A549 (cell line): Measurements from ENCODE around the gene ATP10A. TPM values are rescaled to one million over a fixed set of nuclear protein-coding genes. Genes with fewer than 3 reads are reported as not detected.

Experiments used
- ATAC-seq, 2 experiments: fragments of 200-7000 bp in 1 of 2; fragments of >200 bp in 1 of 2; cut with Nextera tagmentation in 1 of 2; cut with Tn5 transposase in 1 of 2; 3 replicates each; pipeline versions ENCODE4 v1.8.0 to v1.9.1; 2018 to 2020; ENCODE audit warnings: mild to moderate bottlenecking in 1 of 2, moderate library complexity in 1 of 2
- CTCF ChIA-PET: fragments of 300-600 bp; sonication (Branson Sonifier 250); formaldehyde crosslinking; extraction: SDS; loops from one replicate; lab custom pipeline; 2021; ENCODE audit warnings: antibody characterized with exemption, inconsistent platforms; lab: Yijun Ruan, JAX
- POLR2A ChIA-PET: fragments of 350-600 bp; formaldehyde crosslinking; extraction: SDS; loops from one replicate; lab custom pipeline; 2021; ENCODE audit warnings: antibody characterized with exemption, inconsistent platforms; lab: Yijun Ruan, JAX
- DNase-seq, 2 experiments: peaks; one replicate each; pipeline versions ENCODE4 v3.0.0 to v3.0.0-alpha.2; 2011 to 2016; ENCODE audit warnings: low read depth in 1 of 2, low spot score in 1 of 2
- FAIRE-seq: peaks from 2 replicates; lab custom pipeline; 2011; peaks lifted over from hg19 to GRCh38; lab: Jason Lieb, UNC
- H3K27ac ChIP-seq, 2 experiments: fragments of >200 bp; sonication (Bioruptor Twin); formaldehyde crosslinking; 3 replicates each; pipeline ENCODE4 v1.5.1; 2016 to 2017
- H3K4me1 ChIP-seq: fragments of >200 bp; sonication (Bioruptor Twin); formaldehyde crosslinking; 3 replicates; pipeline ENCODE4 v1.6.1; 2016
- H3K4me2 ChIP-seq: fragments of >200 bp; sonication (Bioruptor Twin); formaldehyde crosslinking; 3 replicates; pipeline ENCODE4 v1.6.1; 2016
- H3K4me3 ChIP-seq: fragments of >200 bp; sonication (Bioruptor Twin); formaldehyde crosslinking; 3 replicates; pipeline ENCODE4 v1.5.1; 2016
- H3K9me3 ChIP-seq: fragments of >200 bp; sonication (Bioruptor Twin); formaldehyde crosslinking; 3 replicates; pipeline ENCODE4 v1.6.1; 2016
- BHLHE40 ChIP-seq: IDR thresholded peaks from 2 replicates; pipeline ENCODE4 v1.6.1; 2012; ENCODE audit warnings: low read depth, low read length, inconsistent platforms
- CTCF ChIP-seq: fragments of >200 bp; sonication (Bioruptor Twin); formaldehyde crosslinking; IDR thresholded peaks from 3 replicates; pipeline ENCODE4 v1.5.1; 2016
- EHMT2 ChIP-seq: fragments of 200-600 bp; sonication (generic); IDR thresholded peaks from 2 replicates; pipeline ENCODE4 v1.6.1; 2016; ENCODE audit warnings: antibody characterized with exemption, low read depth, mild to moderate bottlenecking, moderate library complexity
- FOSL2 ChIP-seq, 2 experiments: fragments of 450-650 bp in 1 of 2; fragments of >200 bp in 1 of 2; sonication (Bioruptor Twin) in 1 of 2; formaldehyde crosslinking; IDR thresholded peaks; 2 replicates each; pipeline versions ENCODE4 v1.5.0 to v1.6.1; 2016 to 2020; ENCODE audit warnings: mild to moderate bottlenecking in 1 of 2, moderate library complexity in 1 of 2
- FOXS1 ChIP-seq: fragments of 250-450 bp; sonication (Bioruptor Pico); IDR thresholded peaks from 2 replicates; pipeline ENCODE4 v1.5.0; 2020; ENCODE audit warnings: mild to moderate bottlenecking, moderate library complexity
- GATA3 ChIP-seq: IDR thresholded peaks from 2 replicates; pipeline ENCODE4 v1.6.1; 2012; ENCODE audit warnings: borderline replicate concordance
- HOXB13 ChIP-seq: fragments of 250-450 bp; sonication (Bioruptor Pico); IDR thresholded peaks from 2 replicates; pipeline ENCODE4 v1.5.0; 2020; ENCODE audit warnings: low read depth, mild to moderate bottlenecking, moderate library complexity
- HOXB5 ChIP-seq: fragments of 250-450 bp; sonication (Bioruptor Pico); IDR thresholded peaks from 2 replicates; pipeline ENCODE4 v1.5.0; 2020; ENCODE audit warnings: mild to moderate bottlenecking, moderate library complexity
- JUN ChIP-seq, 2 experiments: fragments of >200 bp; sonication (Bioruptor Twin); formaldehyde crosslinking; IDR thresholded peaks; 2 replicates in 1 of 2; 3 replicates in 1 of 2; pipeline ENCODE4 v1.6.1; 2016 to 2017
- KDM5A ChIP-seq: fragments of 200-600 bp; sonication (generic); IDR thresholded peaks from 2 replicates; pipeline ENCODE4 v1.6.1; 2016; ENCODE audit warnings: antibody characterized with exemption, mild to moderate bottlenecking
- MAFK ChIP-seq: fragments of 450-650 bp; IDR thresholded peaks from 2 replicates; pipeline ENCODE4 v1.6.1; 2014; ENCODE audit not compliant: partially characterized antibody
- PBX3 ChIP-seq: IDR thresholded peaks from 2 replicates; pipeline ENCODE4 v1.6.1; 2012
- PHF8 ChIP-seq: fragments of 200-600 bp; sonication (generic); IDR thresholded peaks from 2 replicates; pipeline ENCODE4 v1.6.1; 2016; ENCODE audit warnings: low read depth, mild to moderate bottlenecking, antibody characterized with exemption, moderate library complexity, borderline replicate concordance
- POLR2A ChIP-seq: IDR thresholded peaks from 2 replicates; pipeline ENCODE4 v1.6.1; 2012; ENCODE audit warnings: mild to moderate bottlenecking, low read length
- RAD21 ChIP-seq, 2 experiments: fragments of >200 bp in 1 of 2; sonication (Bioruptor Twin) in 1 of 2; formaldehyde crosslinking in 1 of 2; IDR thresholded peaks in 1 of 2; conservative IDR thresholded peaks in 1 of 2; 2 replicates in 1 of 2; 3 replicates in 1 of 2; pipeline ENCODE4 v1.6.1; 2012 to 2018; ENCODE audit warnings: inconsistent platforms in 1 of 2
- RARB ChIP-seq: fragments of 250-450 bp; sonication (Bioruptor Pico); IDR thresholded peaks from 2 replicates; pipeline ENCODE4 v1.8.0; 2021; ENCODE audit warnings: mild to moderate bottlenecking, moderate library complexity
- SMC3 ChIP-seq: fragments of >200 bp; sonication (Bioruptor Twin); formaldehyde crosslinking; IDR thresholded peaks from 3 replicates; pipeline ENCODE4 v1.6.1; 2018; ENCODE audit warnings: inconsistent platforms
- SREBF2 ChIP-seq: fragments of 450-650 bp; IDR thresholded peaks from 2 replicates; pipeline ENCODE4 v1.6.1; 2014; ENCODE audit warnings: mild to moderate bottlenecking, moderate library complexity
- WGBS: methylation state at CpG from one replicate; pipeline ENCODE4 v1.1.6; 2017; ENCODE audit errors: missing lambda C conversion rate; 5-methylcytosine and 5-hydroxymethylcytosine counted together
- polyA plus RNA-seq, 4 experiments: library from polyadenylated mRNA; depleted of rRNA in 3 of 4; stranded (reverse); fragments of >200 nt; fragmentation: RNase III in 1 of 4; extraction: RNeasy Plus Mini Kit Qiagen cat#74134 plus additional on column Dnase treatment in 1 of 4; gene quantifications; 2 replicates in 3 of 4; 3 replicates in 1 of 4; pipeline ENCODE4 v1.2.3, GENCODE V29; 2011 to 2017
- TF ChIP-seq, protein P1 (sequence below): fragments of 250-450 bp; sonication (Bioruptor Pico); IDR thresholded peaks from 2 replicates; pipeline ENCODE4 v1.5.0; 2021; ENCODE audit warnings: mild to moderate bottlenecking, moderate library complexity, borderline replicate concordance
- TF ChIP-seq, protein P2 (sequence below): fragments of >200 bp; sonication (Bioruptor Twin); formaldehyde crosslinking; IDR thresholded peaks from 2 replicates; pipeline ENCODE4 v1.6.1; 2016
- TF ChIP-seq, protein P3 (sequence below): IDR thresholded peaks from 2 replicates; pipeline ENCODE4 v1.6.1; 2012

The ATP10A gene
- polyA plus RNA-seq, 2 of the 4 experiments (the other 2 are of a cell fraction): 5.9 to 7.6 TPM

DNA sequence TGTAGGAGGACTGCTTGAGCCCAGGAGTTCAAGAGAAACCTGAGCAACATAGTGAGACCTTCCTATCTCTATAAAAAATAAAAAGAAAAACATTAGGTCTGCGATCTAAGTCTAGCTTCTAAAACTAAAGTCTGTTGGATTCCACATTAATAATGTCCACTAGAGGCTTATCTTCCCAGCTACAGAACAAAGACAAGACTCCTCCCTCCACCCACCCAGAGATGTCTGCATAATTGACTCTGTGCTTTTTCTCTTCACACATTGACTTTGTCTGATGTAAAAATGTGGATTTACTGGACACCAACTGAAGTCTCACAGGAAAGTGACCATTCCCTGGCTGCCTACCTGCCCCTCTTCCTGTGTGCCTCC lies 91.8 kb downstream of the ATP10A start:
- Histone ChIP-seq H3K27ac (no peak overlapping the region), H3K4me2 (no peak overlapping the region), H3K4me3 (no peak overlapping the region), H3K4me1 (peaks cover 30% of the 10 kb centered on the region), H3K9me3 (no peaks in the 10 kb centered on the region)
- DNase-seq (no peak), ATAC-seq (no peak), FAIRE-seq (no peak)
- CTCF ChIA-PET: interaction anchor here (0.9 to 1.7 kb wide), 2 partner anchors 12 to 163 kb away, joined by 4 to 6 read pairs; no protein-coding TSS in a partner anchor
- TF ChIP-seq HOXB5 (CRISPR knock-in tag) (no peak), MAFK (no peak), RARB (CRISPR knock-in tag) (no peak), SMC3 (no peak), HOXB13 (no peak), POLR2A (no peak), EHMT2 (no peak), BHLHE40 (no peak), FOXS1 (no peak), KDM5A (no peak), SREBF2 (no peak)
- TF ChIP-seq, protein P1, sequence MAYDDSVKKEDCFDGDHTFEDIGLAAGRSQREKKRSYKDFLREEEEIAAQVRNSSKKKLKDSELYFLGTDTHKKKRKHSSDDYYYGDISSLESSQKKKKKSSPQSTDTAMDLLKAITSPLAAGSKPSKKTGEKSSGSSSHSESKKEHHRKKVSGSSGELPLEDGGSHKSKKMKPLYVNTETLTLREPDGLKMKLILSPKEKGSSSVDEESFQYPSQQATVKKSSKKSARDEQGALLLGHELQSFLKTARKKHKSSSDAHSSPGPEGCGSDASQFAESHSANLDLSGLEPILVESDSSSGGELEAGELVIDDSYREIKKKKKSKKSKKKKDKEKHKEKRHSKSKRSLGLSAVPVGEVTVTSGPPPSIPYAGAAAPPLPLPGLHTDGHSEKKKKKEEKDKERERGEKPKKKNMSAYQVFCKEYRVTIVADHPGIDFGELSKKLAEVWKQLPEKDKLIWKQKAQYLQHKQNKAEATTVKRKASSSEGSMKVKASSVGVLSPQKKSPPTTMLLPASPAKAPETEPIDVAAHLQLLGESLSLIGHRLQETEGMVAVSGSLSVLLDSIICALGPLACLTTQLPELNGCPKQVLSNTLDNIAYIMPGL (CRISPR knock-in tag): no peak
- TF ChIP-seq, protein P2, sequence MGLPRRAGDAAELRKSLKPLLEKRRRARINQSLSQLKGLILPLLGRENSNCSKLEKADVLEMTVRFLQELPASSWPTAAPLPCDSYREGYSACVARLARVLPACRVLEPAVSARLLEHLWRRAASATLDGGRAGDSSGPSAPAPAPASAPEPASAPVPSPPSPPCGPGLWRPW: no peak
- TF ChIP-seq, protein P3, sequence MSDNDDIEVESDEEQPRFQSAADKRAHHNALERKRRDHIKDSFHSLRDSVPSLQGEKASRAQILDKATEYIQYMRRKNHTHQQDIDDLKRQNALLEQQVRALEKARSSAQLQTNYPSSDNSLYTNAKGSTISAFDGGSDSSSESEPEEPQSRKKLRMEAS: no peak
- POLR2A ChIA-PET: no interaction called here
- WGBS: 88% methylated on average over 1 of the region's 1 CpG

DNA sequence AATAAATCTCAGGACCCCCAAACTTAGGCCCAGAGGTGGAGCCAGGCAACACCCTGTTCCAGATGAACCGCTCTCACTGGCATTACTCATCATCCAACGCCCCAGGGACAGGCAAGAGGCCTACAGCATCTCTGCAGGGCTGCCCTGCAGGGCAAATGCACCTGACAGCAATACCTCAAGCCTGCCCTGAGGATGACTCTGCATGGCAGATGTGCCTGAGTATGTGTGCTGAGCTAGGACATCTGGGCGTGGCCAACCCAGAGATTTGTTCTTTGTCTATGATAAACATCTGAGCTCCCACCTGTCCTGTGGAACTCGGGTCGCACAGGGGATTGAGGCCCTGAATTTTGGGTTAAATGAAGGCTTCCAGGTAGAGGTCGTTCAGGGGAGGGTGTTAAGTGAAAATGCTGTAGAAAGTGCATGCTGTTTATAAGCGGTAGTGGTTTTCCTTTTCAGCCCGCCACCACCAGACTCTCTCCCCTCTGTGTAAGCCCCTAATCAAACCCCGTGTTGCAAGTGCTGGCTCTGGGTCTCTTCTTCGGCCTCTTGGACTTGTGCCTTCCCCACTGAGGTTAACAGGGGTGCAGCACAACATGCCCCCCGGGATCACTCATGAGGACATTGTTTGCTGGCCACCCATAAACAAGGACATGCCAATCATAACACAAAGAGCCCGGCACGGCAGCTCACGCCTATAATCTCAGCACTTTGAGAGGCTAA lies 92.3 kb downstream of the ATP10A start:
- Histone ChIP-seq H3K9me3 (no peaks in the 10 kb centered on the region), H3K4me1 (peaks cover 25% of the 10 kb centered on the region), H3K27ac (peak overlapping the region in 1 of 2 experiments; percentile 33; a peak in 1 of 6 replicates), H3K4me3 (no peak overlapping the region), H3K4me2 (no peak overlapping the region)
- ChIA-PET POLR2A (no interaction called here), CTCF (interaction anchor here (0.9 to 1.7 kb wide), 2 partner anchors 12 to 163 kb away, joined by 4 to 6 read pairs; no protein-coding TSS in a partner anchor)
- FAIRE-seq (no peak), ATAC-seq (no peak), DNase-seq (no peak)
- 87% methylated on average over 12 of the region's 14 CpGs for WGBS
- TF ChIP-seq MAFK (no peak), HOXB5 (CRISPR knock-in tag) (no peak), SREBF2 (no peak), JUN (IDR thresholded peaks at IDR 0.05) (no peak), GATA3 (no peak), CTCF (no peak), PHF8 (no peak), RAD21 (conservative IDR thresholded peaks at IDR 0.05 in 1 of 2, IDR thresholded peaks at IDR 0.05 in 1 of 2) (no peak), FOSL2 (IDR thresholded peaks at IDR 0.05) (no peak), FOSL2 (CRISPR knock-in tag; IDR thresholded peaks at IDR 0.05) (no peak), PBX3 (no peak)
- TF ChIP-seq, protein P2: no peak
